Measurements from ENCODE around the gene KIAA0319L. TPM values are rescaled to one million over a fixed set of nuclear protein-coding genes. Genes with fewer than 3 reads are reported as not detected.

The KIAA0319L gene
- total and polyA plus RNA-seq, 2 experiments from 2014 or later = 27.2 to 75.1 TPM

- TF ChIP-seq REST (IDR thresholded peaks at IDR 0.05; ENCODE audit: unreplicated experiment) (no peak), ETS1 (IDR thresholded peaks at IDR 0.05) (no peak), JUNB (IDR thresholded peaks at IDR 0.05; ENCODE audit: unreplicated experiment) (no peak), POLR2AphosphoS5 (IDR thresholded peaks at IDR 0.05; ENCODE audit: low read depth) (no peak), CTCF (conservative IDR thresholded peaks at IDR 0.05; ENCODE audit: low read depth in 2 of 2) (no peak), EZH2phosphoT487 (IDR thresholded peaks at IDR 0.05; ENCODE audit: unreplicated experiment) (no peak)
Observed at GRCh38 chr1:35430762-35431161, 126.4 kb downstream of the KIAA0319L start (continued).

- no peak overlapping the region for H3K4me3 Mint-ChIP-seq
- DNase-seq (ENCODE audit: low spot score) (no peak), ATAC-seq (no peak)
- peaks cover 2% of the 10 kb centered on the region for H3K27me3 Mint-ChIP-seq (ENCODE audit: insufficient read depth, low read depth, poor library complexity)
- Histone ChIP-seq H3K9me2 (ENCODE audit: insufficient read depth) (no peaks in the 10 kb centered on the region), H3K79me2 (replicated peaks; ENCODE audit: insufficient read depth) (no peaks in the 10 kb centered on the region), H3K27me3 (ENCODE audit: insufficient read depth) (no peaks in the 10 kb centered on the region), H4K20me1 (replicated peaks; ENCODE audit: insufficient read depth) (no peaks in the 10 kb centered on the region; the same call in 1 of the 2 replicates), H3K4me1 (ENCODE audit: insufficient read depth) (peaks cover 12% of the 10 kb centered on the region; the same call in 1 of the 2 replicates), H3K36me3 (ENCODE audit: insufficient read depth) (no peaks in the 10 kb centered on the region), H3K27ac (ENCODE audit: low read depth) (no peak overlapping the region), H3K4me2 (no peak overlapping the region), H2AFZ (no peak overlapping the region), H3K4me3 (no peak overlapping the region), H3F3A (replicated peaks; ENCODE audit: low read depth) (no peaks in the 10 kb centered on the region)
- H3K27ac Mint-ChIP-seq = no peak overlapping the region
- peaks cover 26% of the 10 kb centered on the region for H3K36me3 Mint-ChIP-seq (ENCODE audit: low read depth)
- no peaks in the 10 kb centered on the region for H3K9me3 Mint-ChIP-seq
- H3K4me1 Mint-ChIP-seq = peaks cover 16% of the 10 kb centered on the region
- TF ChIP-seq ETS1 (IDR thresholded peaks at IDR 0.05) = no peak
- no peak for TF ChIP-seq ZNF331 (CRISPR knock-in tag; IDR thresholded peaks at IDR 0.05; ENCODE audit: low read depth)
- TF ChIP-seq EZH2 (IDR thresholded peaks at IDR 0.05; ENCODE audit: low read depth, unreplicated experiment) = no peak
- no peak for TF ChIP-seq EZH2phosphoT487 (IDR thresholded peaks at IDR 0.05; ENCODE audit: unreplicated experiment)
- no peak for TF ChIP-seq ZNF114 (CRISPR knock-in tag; IDR thresholded peaks at IDR 0.05)
- no peak for TF ChIP-seq ZNF462 (CRISPR knock-in tag; IDR thresholded peaks at IDR 0.05)
Observed at GRCh38 chr1:35428360-35428759, 128.8 kb downstream of the KIAA0319L start.

Data from GM23338 (cell line).